ENCODE data around the gene NUDT14. TPM values are rescaled to one million over a fixed set of nuclear protein-coding genes. Genes with fewer than 3 reads are reported as not detected.

Gene NUDT14
- total RNA-seq, 1 donor from 2014 or later, result 17.7 TPM

GRCh38 chr14:105135700-105136395, 45.3 kb downstream of the NUDT14 start:
- no peak for DNase-seq (ENCODE audit: low read depth)

- no peak for DNase-seq (ENCODE audit: low read depth)
These were observed 48.0 kb downstream of the NUDT14 start for GRCh38 chr14:105132921-105133654.

GRCh38 chr14:105131241-105131640, 49.9 kb downstream of the NUDT14 start:
- no peak for DNase-seq (ENCODE audit: low read depth)

- DNase-seq (ENCODE audit: low read depth), result no peak
These were observed 53.1 kb downstream of the NUDT14 start for GRCh38 chr14:105128059-105128458.

GRCh38 chr14:105126981-105127329, 54.2 kb downstream of the NUDT14 start:
- no peak for DNase-seq (ENCODE audit: low read depth)

- no peak for DNase-seq (ENCODE audit: low read depth)
These were observed 54.8 kb downstream of the NUDT14 start for GRCh38 chr14:105126126-105126980.

GRCh38 chr14:105124823-105125222, 56.3 kb downstream of the NUDT14 start:
- DNase-seq (ENCODE audit: low read depth), result no peak

GRCh38 chr14:105123981-105124765, 56.9 kb downstream of the NUDT14 start:
- no peak for DNase-seq (ENCODE audit: low read depth)

- no peak for DNase-seq (ENCODE audit: low read depth)
These were observed 57.9 kb downstream of the NUDT14 start for GRCh38 chr14:105123064-105123665.

Other genes with a start within 250 kb of the NUDT14 start
- 33.2 and 60.5 TPM in 2 replicates for gene AHNAK2, start 202.9 kb downstream of the NUDT14 start, total RNA-seq
- gene CLBA1, start 195.5 kb downstream of the NUDT14 start, total RNA-seq, result 8.7 and 17.8 TPM in 2 replicates
- gene CDCA4, start 160.2 kb downstream of the NUDT14 start, total RNA-seq, result 8.8 and 43.6 TPM in 2 replicates
- gene GPR132, start 115.9 kb downstream of the NUDT14 start, total RNA-seq, result 0.30 and 2.1 TPM in 2 replicates
- gene JAG2, start 12.5 kb downstream of the NUDT14 start, total RNA-seq, result 4.2 and 5.9 TPM in 2 replicates
- gene BTBD6, start 67.2 kb upstream of the NUDT14 start, total RNA-seq, result 26.5 and 44.1 TPM in 2 replicates
- gene BRF1, start 119.7 kb upstream of the NUDT14 start, total RNA-seq, result 23.4 and 47.9 TPM in 2 replicates
- gene PACS2, start 133.4 kb upstream of the NUDT14 start, total RNA-seq, result 31.4 and 67.7 TPM in 2 replicates
- under 0.01 and 0.60 TPM in 2 replicates for gene TEX22, start 217.2 kb upstream of the NUDT14 start, total RNA-seq
- 14.6 and 47.3 TPM in 2 replicates for gene MTA1, start 238.5 kb upstream of the NUDT14 start, total RNA-seq